ENCODE measurements around the gene AANAT.

GRCh38 chr17:76420356-76421043 lies 46.9 kb upstream of the AANAT start:
- TF ChIP-seq, protein P1, sequence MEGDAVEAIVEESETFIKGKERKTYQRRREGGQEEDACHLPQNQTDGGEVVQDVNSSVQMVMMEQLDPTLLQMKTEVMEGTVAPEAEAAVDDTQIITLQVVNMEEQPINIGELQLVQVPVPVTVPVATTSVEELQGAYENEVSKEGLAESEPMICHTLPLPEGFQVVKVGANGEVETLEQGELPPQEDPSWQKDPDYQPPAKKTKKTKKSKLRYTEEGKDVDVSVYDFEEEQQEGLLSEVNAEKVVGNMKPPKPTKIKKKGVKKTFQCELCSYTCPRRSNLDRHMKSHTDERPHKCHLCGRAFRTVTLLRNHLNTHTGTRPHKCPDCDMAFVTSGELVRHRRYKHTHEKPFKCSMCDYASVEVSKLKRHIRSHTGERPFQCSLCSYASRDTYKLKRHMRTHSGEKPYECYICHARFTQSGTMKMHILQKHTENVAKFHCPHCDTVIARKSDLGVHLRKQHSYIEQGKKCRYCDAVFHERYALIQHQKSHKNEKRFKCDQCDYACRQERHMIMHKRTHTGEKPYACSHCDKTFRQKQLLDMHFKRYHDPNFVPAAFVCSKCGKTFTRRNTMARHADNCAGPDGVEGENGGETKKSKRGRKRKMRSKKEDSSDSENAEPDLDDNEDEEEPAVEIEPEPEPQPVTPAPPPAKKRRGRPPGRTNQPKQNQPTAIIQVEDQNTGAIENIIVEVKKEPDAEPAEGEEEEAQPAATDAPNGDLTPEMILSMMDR (conservative IDR thresholded peaks at IDR 0.05; ENCODE audit: low read length): no peak
- no peak for TF ChIP-seq EZH2phosphoT487 (IDR thresholded peaks at IDR 0.05; ENCODE audit: borderline replicate concordance)
